OCI-LY7 (cell line): ENCODE results near the gene EVI5. TPM values are rescaled to one million over a fixed set of nuclear protein-coding genes. Genes with fewer than 3 reads are reported as not detected.
"Not testable (repeated sequence)": the region's sequence is repeated elsewhere in the genome, so short reads cannot be mapped to it uniquely, and the experiment has no call there.

Source experiments
- BruUV-seq: library from RNA; stranded (reverse); fragments of 400-500 nt; replicated peaks from 2 replicates; lab custom pipeline; 2021; lab: Mats Ljungman, UMichigan
- CTCF ChIA-PET: fragments of 300-600 bp; sonication (Branson Sonifier 250); formaldehyde crosslinking; loops from one replicate; lab custom pipeline; 2022; ENCODE audit warnings: antibody characterized with exemption; ENCODE audit not compliant: unreplicated experiment; lab: Charles Lee
- POLR2A ChIA-PET: fragments of 300-600 bp; sonication (Branson Sonifier 250); formaldehyde crosslinking; loops from one replicate; lab custom pipeline; 2022; ENCODE audit warnings: antibody characterized with exemption; lab: Charles Lee
- DNase-seq: peaks from one replicate; pipeline ENCODE4 v3.0.0-alpha.2; 2015; ENCODE audit warnings: low spot score
- H2AFZ ChIP-seq: fragments of 200-600 bp; sonication (generic), shearing (Covaris generic); 2 replicates; pipeline ENCODE4 v1.6.1; 2014; ENCODE audit warnings: mild to moderate bottlenecking, antibody characterized with exemption, low read length, moderate library complexity
- H3K27ac ChIP-seq: fragments of 200-600 bp; sonication (generic); 2 replicates; pipeline ENCODE4 v1.5.1; 2014; ENCODE audit warnings: mixed run types, low read depth, mild to moderate bottlenecking, moderate library complexity, low read length, inconsistent platforms; ENCODE audit not compliant: poor library complexity, severe bottlenecking
- H3K36me3 ChIP-seq: fragments of 200-600 bp; sonication (generic); 2 replicates; pipeline ENCODE4 v1.6.1; 2014; ENCODE audit warnings: mild to moderate bottlenecking, antibody characterized with exemption, low read length, moderate library complexity, mixed read lengths; ENCODE audit not compliant: insufficient read depth
- H3K4me1 ChIP-seq: fragments of 200-600 bp; sonication (generic); 2 replicates; pipeline ENCODE4 v1.5.1; 2014; ENCODE audit warnings: mild to moderate bottlenecking, low read length; ENCODE audit not compliant: insufficient read depth, poor library complexity, severe bottlenecking
- H3K4me2 ChIP-seq: fragments of 200-600 bp; sonication (generic); 2 replicates; pipeline ENCODE4 v1.6.1; 2014; ENCODE audit warnings: mild to moderate bottlenecking, low read length
- H3K4me3 ChIP-seq: fragments of 200-600 bp; sonication (generic); 2 replicates; pipeline ENCODE4 v1.5.1; 2014; ENCODE audit warnings: mild to moderate bottlenecking, low read depth, low read length; ENCODE audit not compliant: poor library complexity, severe bottlenecking
- H3K79me2 ChIP-seq: fragments of 200-600 bp; sonication (generic); 2 replicates; pipeline ENCODE4 v1.6.1; 2016; ENCODE audit warnings: low read depth, mild to moderate bottlenecking, low read length, moderate library complexity, mixed read lengths; ENCODE audit not compliant: insufficient read depth
- H3K9me2 ChIP-seq: fragments of 200-600 bp; sonication (generic); 2 replicates; pipeline ENCODE4 v1.6.1; 2016; ENCODE audit warnings: mild to moderate bottlenecking, low read length, mixed read lengths; ENCODE audit not compliant: insufficient read depth
- H3K9me3 ChIP-seq: fragments of 200-600 bp; sonication (generic); 2 replicates; pipeline ENCODE4 v1.6.1; 2014; ENCODE audit warnings: mild to moderate bottlenecking, mixed run types, low read length, mixed read lengths
- H4K20me1 ChIP-seq: fragments of 200-600 bp; sonication (generic); 2 replicates; pipeline ENCODE4 v1.6.1; 2014; ENCODE audit warnings: mild to moderate bottlenecking, antibody characterized with exemption, low read length, moderate library complexity, mixed read lengths; ENCODE audit not compliant: insufficient read depth
- CTCF ChIP-seq: fragments of 200-600 bp; sonication (generic); conservative IDR thresholded peaks from 2 replicates; pipeline ENCODE4 v1.5.1; 2014; ENCODE audit warnings: mild to moderate bottlenecking, antibody characterized with exemption, low read length, moderate library complexity, mixed read lengths
- EZH2phosphoT487 ChIP-seq: fragments of 200-600 bp; sonication (generic); IDR thresholded peaks from 2 replicates; pipeline ENCODE4 v1.6.1; 2018; ENCODE audit warnings: low read depth, borderline replicate concordance, mild to moderate bottlenecking, mixed run types, antibody characterized with exemption, low read length, moderate library complexity, mixed read lengths
- intact Hi-C: fragments of 100-400 bp; cut with micrococcal nuclease; formaldehyde crosslinking; loops from one replicate; pipeline ENCODE4 v1.10.0; 2022; ENCODE audit not compliant: unreplicated experiment
- total RNA-seq, 2 experiments: library from RNA; depleted of rRNA in 1 of 2; stranded (reverse); fragments of >200 nt in 1 of 2; shearing (Covaris generic) in 1 of 2; gene quantifications; 2 replicates each; pipeline ENCODE4 v1.2.3, GENCODE V29; 2014 to 2022

Gene EVI5
- total RNA-seq, 2 experiments from 2014 or later = 15.1 to 27.8 TPM

- H2AFZ ChIP-seq = no peak overlapping the region
- H3K9me2 ChIP-seq = no peaks in the 10 kb centered on the region
- H3K4me1 ChIP-seq = no peaks in the 10 kb centered on the region
- ChIA-PET CTCF (no interaction called here), POLR2A (no interaction called here)
- H3K36me3 ChIP-seq = no peaks in the 10 kb centered on the region
- H3K4me2 ChIP-seq = no peak overlapping the region
- no peak for DNase-seq
- no peaks in the 10 kb centered on the region for H4K20me1 ChIP-seq
- no peak overlapping the region for H3K27ac ChIP-seq
- BruUV-seq = no TSS peak
- intact Hi-C loops = no loop called here
- H3K4me3 ChIP-seq = no peak overlapping the region
- no peaks in the 10 kb centered on the region for H3K79me2 ChIP-seq
- peaks cover 11% of the 10 kb centered on the region; the same call in 1 of the 2 replicates for H3K9me3 ChIP-seq
- TF ChIP-seq EZH2phosphoT487 (no peak), CTCF (no peak)
These were observed 127.2 kb downstream of the EVI5 start for GRCh38 chr1:92657701-92658100.

GRCh38 chr1:92655197-92655801, 129.6 kb downstream of the EVI5 start:
- Histone ChIP-seq H3K4me3 (no peak overlapping the region), H3K9me3 (peaks cover 11% of the 10 kb centered on the region; the same call in 1 of the 2 replicates), H3K4me1 (no peaks in the 10 kb centered on the region), H4K20me1 (no peaks in the 10 kb centered on the region), H3K79me2 (no peaks in the 10 kb centered on the region), H3K36me3 (no peaks in the 10 kb centered on the region), H3K27ac (no peak overlapping the region), H2AFZ (no peak overlapping the region), H3K9me2 (no peaks in the 10 kb centered on the region), H3K4me2 (no peak overlapping the region)
- BruUV-seq = no TSS peak
- POLR2A ChIA-PET = no interaction called here
- intact Hi-C loops = no loop called here
- no peak for TF ChIP-seq CTCF
- no peak for TF ChIP-seq EZH2phosphoT487
- no peak for DNase-seq
- CTCF ChIA-PET = no interaction called here

GRCh38 chr1:92653605-92654381, 131.1 kb downstream of the EVI5 start:
- no peaks in the 10 kb centered on the region for H3K9me2 ChIP-seq
- DNase-seq = no peak
- H3K27ac ChIP-seq = no peak overlapping the region
- H3K4me1 ChIP-seq = no peaks in the 10 kb centered on the region
- no peaks in the 10 kb centered on the region for H3K36me3 ChIP-seq
- no peak for TF ChIP-seq CTCF
- TF ChIP-seq EZH2phosphoT487 = no peak
- CTCF ChIA-PET = no interaction called here
- POLR2A ChIA-PET = interaction anchor here (0.6 to 0.9 kb wide), 2 partner anchors 18 to 309 kb away, joined by 4 to 5 read pairs; no protein-coding TSS in a partner anchor
- no peak overlapping the region for H3K4me2 ChIP-seq
- H3K79me2 ChIP-seq = no peaks in the 10 kb centered on the region
- H3K9me3 ChIP-seq = peaks cover 11% of the 10 kb centered on the region; the same call in 1 of the 2 replicates
- BruUV-seq = no TSS peak
- H2AFZ ChIP-seq = no peak overlapping the region
- H3K4me3 ChIP-seq = no peak overlapping the region
- no peaks in the 10 kb centered on the region for H4K20me1 ChIP-seq
- intact Hi-C loops = no loop called here

- H3K36me3 ChIP-seq, H3K4me1 ChIP-seq, intact Hi-C loops, H4K20me1 ChIP-seq, POLR2A ChIA-PET, H3K4me2 ChIP-seq, H3K27ac ChIP-seq, H3K4me3 ChIP-seq, DNase-seq, H2AFZ ChIP-seq, BruUV-seq, H3K9me2 ChIP-seq, H3K79me2 ChIP-seq, H3K9me3 ChIP-seq, CTCF ChIA-PET: not testable (repeated sequence)
These were observed 144.2 kb downstream of the EVI5 start for GRCh38 chr1:92640686-92641085.
